Measurements from ENCODE around the gene OR2J2.
"Not testable (repeated sequence)": the region's sequence is repeated elsewhere in the genome, so short reads cannot be mapped to it uniquely, and the experiment has no call there.

The OR2J2 gene

GRCh38 chr6:29171736-29172135 is 1.0 kb downstream of the OR2J2 start:
- H3K4me3 ChIP-seq (ENCODE audit: low read depth in 1 of 2, low read length in 1 of 2): no peak overlapping the region
- H3K27ac ChIP-seq: no peak overlapping the region
- H3K4me1 ChIP-seq (ENCODE audit: control insufficient read depth in 1 of 2, insufficient read depth in 1 of 2, low read depth in 1 of 2, low read length in 1 of 2): no peaks in the 10 kb centered on the region
- H3K9me3 ChIP-seq: no peaks in the 10 kb centered on the region
- TF ChIP-seq, protein P1, sequence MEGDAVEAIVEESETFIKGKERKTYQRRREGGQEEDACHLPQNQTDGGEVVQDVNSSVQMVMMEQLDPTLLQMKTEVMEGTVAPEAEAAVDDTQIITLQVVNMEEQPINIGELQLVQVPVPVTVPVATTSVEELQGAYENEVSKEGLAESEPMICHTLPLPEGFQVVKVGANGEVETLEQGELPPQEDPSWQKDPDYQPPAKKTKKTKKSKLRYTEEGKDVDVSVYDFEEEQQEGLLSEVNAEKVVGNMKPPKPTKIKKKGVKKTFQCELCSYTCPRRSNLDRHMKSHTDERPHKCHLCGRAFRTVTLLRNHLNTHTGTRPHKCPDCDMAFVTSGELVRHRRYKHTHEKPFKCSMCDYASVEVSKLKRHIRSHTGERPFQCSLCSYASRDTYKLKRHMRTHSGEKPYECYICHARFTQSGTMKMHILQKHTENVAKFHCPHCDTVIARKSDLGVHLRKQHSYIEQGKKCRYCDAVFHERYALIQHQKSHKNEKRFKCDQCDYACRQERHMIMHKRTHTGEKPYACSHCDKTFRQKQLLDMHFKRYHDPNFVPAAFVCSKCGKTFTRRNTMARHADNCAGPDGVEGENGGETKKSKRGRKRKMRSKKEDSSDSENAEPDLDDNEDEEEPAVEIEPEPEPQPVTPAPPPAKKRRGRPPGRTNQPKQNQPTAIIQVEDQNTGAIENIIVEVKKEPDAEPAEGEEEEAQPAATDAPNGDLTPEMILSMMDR (IDR thresholded peaks at IDR 0.05): no peak
- H3K36me3 ChIP-seq: no peaks in the 10 kb centered on the region
- no peaks in the 10 kb centered on the region for H3K27me3 ChIP-seq

DNA sequence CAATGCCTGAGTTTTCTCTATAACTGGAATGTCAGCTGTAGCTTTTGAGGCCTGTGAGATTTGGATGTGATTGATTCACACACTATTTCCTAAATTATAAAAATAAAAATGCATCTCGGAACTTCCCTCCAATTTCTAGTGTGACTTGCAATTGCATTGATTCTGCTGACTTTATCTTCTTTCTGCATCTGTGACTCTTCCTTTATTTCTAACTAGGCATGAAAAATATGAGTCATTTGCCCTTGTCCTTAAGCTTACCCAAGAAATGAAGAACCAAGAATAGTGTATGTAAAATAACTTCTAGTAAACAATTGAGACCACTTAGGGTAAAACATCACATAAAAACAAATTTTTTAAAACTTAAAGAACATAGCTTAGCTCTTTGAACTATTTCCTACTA is 12.9 kb downstream of the OR2J2 start:
- no peaks in the 10 kb centered on the region for H3K36me3 ChIP-seq
- no peaks in the 10 kb centered on the region for H3K4me1 ChIP-seq (ENCODE audit: control insufficient read depth in 1 of 2, insufficient read depth in 1 of 2, low read depth in 1 of 2, low read length in 1 of 2)
- no peaks in the 10 kb centered on the region for H3K9me3 ChIP-seq
- no peaks in the 10 kb centered on the region for H3K27me3 ChIP-seq
- H3K27ac ChIP-seq: no peak overlapping the region
- TF ChIP-seq, protein P1 (IDR thresholded peaks at IDR 0.05): no peak
- H3K4me3 ChIP-seq (ENCODE audit: low read depth in 1 of 2, low read length in 1 of 2): no peak overlapping the region

DNA sequence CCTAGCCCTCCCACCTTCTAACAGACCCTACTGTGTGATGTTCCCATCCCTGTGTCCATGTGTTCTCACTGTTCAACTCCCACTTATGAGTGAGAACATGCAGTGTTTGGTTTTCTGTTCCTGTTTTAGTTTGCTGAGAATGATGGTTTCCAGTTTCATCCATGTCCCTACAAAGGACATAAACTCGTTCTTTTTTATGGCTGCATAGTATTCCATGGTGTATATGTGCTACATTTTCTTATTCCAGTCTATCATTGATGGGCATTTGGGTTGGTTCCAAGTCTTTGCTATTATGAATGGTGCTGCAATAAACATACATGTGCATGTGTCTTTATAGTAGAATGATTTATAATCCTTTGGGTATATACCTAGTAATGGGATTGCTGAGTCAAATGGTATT is 18.0 kb downstream of the OR2J2 start:
- not testable (repeated sequence) for H3K4me1 ChIP-seq (ENCODE audit: control insufficient read depth in 1 of 2, insufficient read depth in 1 of 2, low read depth in 1 of 2, low read length in 1 of 2); H3K36me3 ChIP-seq; H3K27me3 ChIP-seq; H3K9me3 ChIP-seq; H3K27ac ChIP-seq; H3K4me3 ChIP-seq (ENCODE audit: low read depth in 1 of 2, low read length in 1 of 2)

GRCh38 chr6:29200767-29201662 is 30.3 kb downstream of the OR2J2 start:
- H3K4me1 ChIP-seq (ENCODE audit: control insufficient read depth in 1 of 2, insufficient read depth in 1 of 2, low read depth in 1 of 2, low read length in 1 of 2): no peaks in the 10 kb centered on the region
- no peaks in the 10 kb centered on the region for H3K27me3 ChIP-seq
- H3K9me3 ChIP-seq: no peaks in the 10 kb centered on the region
- no peak overlapping the region for H3K27ac ChIP-seq
- TF ChIP-seq, protein P1 (IDR thresholded peaks at IDR 0.05): no peak
- no peaks in the 10 kb centered on the region for H3K36me3 ChIP-seq
- no peak overlapping the region for H3K4me3 ChIP-seq (ENCODE audit: low read depth in 1 of 2, low read length in 1 of 2)

- Histone ChIP-seq H3K27me3 (no peaks in the 10 kb centered on the region), H3K36me3 (no peaks in the 10 kb centered on the region), H3K27ac (no peak overlapping the region), H3K4me3 (ENCODE audit: low read depth in 1 of 2, low read length in 1 of 2) (no peak overlapping the region), H3K4me1 (ENCODE audit: control insufficient read depth in 1 of 2, insufficient read depth in 1 of 2, low read depth in 1 of 2, low read length in 1 of 2) (no peaks in the 10 kb centered on the region), H3K9me3 (no peaks in the 10 kb centered on the region)
- TF ChIP-seq, protein P1 (IDR thresholded peaks at IDR 0.05): no peak
Measured at GRCh38 chr6:29201966-29202365, 31.3 kb downstream of the OR2J2 start.

DNA sequence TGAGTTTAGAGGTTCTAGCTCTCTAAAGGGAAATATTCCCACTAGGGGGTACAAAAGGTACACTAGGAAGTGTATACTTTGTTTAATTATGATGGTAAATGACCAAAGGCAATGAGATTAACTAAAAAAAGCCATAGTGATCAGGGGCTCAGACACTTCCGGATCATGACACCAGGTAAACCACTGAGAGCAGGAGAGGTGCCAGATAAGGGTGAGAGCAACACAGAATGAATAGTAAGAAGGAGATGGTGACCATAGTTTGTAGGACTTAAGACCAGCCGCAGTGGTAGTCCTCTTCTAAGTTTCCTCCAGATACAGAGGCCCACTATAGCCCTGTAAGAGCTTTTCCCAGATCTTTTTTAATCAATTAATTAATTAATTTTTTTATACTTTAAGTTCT is 40.8 kb downstream of the OR2J2 start:
- H3K36me3 ChIP-seq: no peaks in the 10 kb centered on the region
- TF ChIP-seq, protein P1 (IDR thresholded peaks at IDR 0.05): no peak
- H3K9me3 ChIP-seq: no peaks in the 10 kb centered on the region
- no peaks in the 10 kb centered on the region for H3K27me3 ChIP-seq
- no peak overlapping the region for H3K27ac ChIP-seq
- no peaks in the 10 kb centered on the region for H3K4me1 ChIP-seq (ENCODE audit: control insufficient read depth in 1 of 2, insufficient read depth in 1 of 2, low read depth in 1 of 2, low read length in 1 of 2)
- no peak overlapping the region for H3K4me3 ChIP-seq (ENCODE audit: low read depth in 1 of 2, low read length in 1 of 2)
